Keratinocyte (primary cell): Measurements from ENCODE around the gene PLPPR1. TPM values are rescaled to one million over a fixed set of nuclear protein-coding genes. Genes with fewer than 3 reads are reported as not detected.

Experiments used
- DNase-seq: peaks from one replicate; pipeline ENCODE4 v3.0.0-alpha.2; 2011; ENCODE audit warnings: low read depth, missing footprints, low spot score
- FAIRE-seq: peaks from 2 replicates; lab custom pipeline; 2011; peaks lifted over from hg19 to GRCh38; lab: Jason Lieb, UNC
- H2AFZ ChIP-seq: 2 replicates; pipeline ENCODE4 v1.6.0; 2012; ENCODE audit warnings: low read length, control low read depth, inconsistent platforms; ENCODE audit not compliant: control insufficient read depth
- H3K27ac ChIP-seq: 2 replicates; pipeline ENCODE4 v1.5.1; 2011; ENCODE audit warnings: low read length; ENCODE audit not compliant: control insufficient read depth, insufficient read depth
- H3K27me3 ChIP-seq: 3 replicates; pipeline ENCODE4 v1.6.0; 2011; ENCODE audit warnings: low read length; ENCODE audit not compliant: control insufficient read depth, insufficient read depth; ENCODE audit errors: extremely low read depth
- H3K36me3 ChIP-seq, 2 experiments: 2 replicates in 1 of 2; 3 replicates in 1 of 2; pipeline ENCODE4 v1.5.1; 2011; ENCODE audit warnings: low read length in 2 of 2, mild to moderate bottlenecking in 1 of 2; ENCODE audit not compliant: control insufficient read depth in 2 of 2, insufficient read depth in 2 of 2; ENCODE audit errors: extremely low read depth in 1 of 2
- H3K4me1 ChIP-seq: 3 replicates; pipeline ENCODE4 v1.5.1; 2011; ENCODE audit warnings: low read length; ENCODE audit not compliant: control insufficient read depth, insufficient read depth; ENCODE audit errors: extremely low read depth
- H3K4me2 ChIP-seq: 3 replicates; pipeline ENCODE4 v1.6.0; 2011; ENCODE audit warnings: low read depth, low read length; ENCODE audit not compliant: control insufficient read depth, insufficient read depth; ENCODE audit errors: extremely low read depth
- H3K4me3 ChIP-seq, 3 experiments: fragments of 200-600 bp in 1 of 3; sonication (generic) in 1 of 3; 2 replicates in 2 of 3; 3 replicates in 1 of 3; pipeline ENCODE4 v1.5.1; 2011 to 2016; ENCODE audit warnings: low read length in 3 of 3, mild to moderate bottlenecking in 3 of 3, control low read depth in 2 of 3, inconsistent platforms in 1 of 3, low read depth in 1 of 3, mixed read lengths in 1 of 3, mixed run types in 1 of 3, moderate library complexity in 1 of 3; ENCODE audit not compliant: control insufficient read depth in 2 of 3, insufficient read depth in 2 of 3; ENCODE audit errors: extremely low read depth in 1 of 3
- H3K79me2 ChIP-seq: 2 replicates; pipeline ENCODE4 v1.6.0; 2012; ENCODE audit warnings: low read length; ENCODE audit not compliant: control insufficient read depth, insufficient read depth
- H3K9ac ChIP-seq: 3 replicates; pipeline ENCODE4 v1.6.0; 2011; ENCODE audit warnings: low read length; ENCODE audit not compliant: control insufficient read depth, insufficient read depth; ENCODE audit errors: extremely low read depth
- H3K9me1 ChIP-seq: 3 replicates; pipeline ENCODE4 v1.6.0; 2011; ENCODE audit warnings: low read length; ENCODE audit not compliant: control insufficient read depth, insufficient read depth; ENCODE audit errors: extremely low read depth
- H3K9me3 ChIP-seq: 2 replicates; pipeline ENCODE4 v1.5.1; 2012; ENCODE audit warnings: low read depth, low read length; ENCODE audit not compliant: control insufficient read depth
- H4K20me1 ChIP-seq: 3 replicates; pipeline ENCODE4 v1.6.0; 2011; ENCODE audit warnings: low read length; ENCODE audit not compliant: control insufficient read depth, insufficient read depth; ENCODE audit errors: extremely low read depth
- CTCF ChIP-seq, 3 experiments: IDR thresholded peaks in 1 of 3; conservative IDR thresholded peaks in 1 of 3; optimal IDR thresholded peaks in 1 of 3; 2 replicates in 2 of 3; 3 replicates in 1 of 3; pipeline versions ENCODE3 to v1.5.1; 2011; ENCODE audit warnings: low read length in 3 of 3, mild to moderate bottlenecking in 3 of 3, moderate library complexity in 2 of 3, control low read depth in 1 of 3, inconsistent platforms in 1 of 3; ENCODE audit not compliant: insufficient read depth in 2 of 3; ENCODE audit errors: extremely low read depth in 1 of 3
- EZH2 ChIP-seq: IDR thresholded peaks from one replicate; pipeline ENCODE4 v1.6.1; 2012; ENCODE audit warnings: inconsistent platforms, mild to moderate bottlenecking, low read length, moderate library complexity
- dilution Hi-C: fragments of 300-500 bp; cut with MboI; formaldehyde crosslinking; loops from one replicate; pipeline ENCODE4 v1.7.0; 2020; ENCODE audit warnings: low sequenced_read_pairs; ENCODE audit not compliant: extremely low pct_ligation_motif_present
- polyA plus RNA-seq, 5 experiments: library from polyadenylated mRNA; depleted of rRNA in 3 of 5; stranded (reverse) in 3 of 5; stranded (forward) in 1 of 5; unstranded in 1 of 5; fragments of >200 nt; gene quantifications; 1 replicate in 1 of 5; 2 replicates in 3 of 5; 3 replicates in 1 of 5; pipeline versions ENCODE4 v1.2.1 to v1.2.3, GENCODE V29; 2011 to 2012; ENCODE audit warnings: missing spikeins in 2 of 5, low read depth in 1 of 5, low replicate concordance in 1 of 5

Gene PLPPR1
- polyA plus RNA-seq, 1 donor (not counting 4 experiments of a cell fraction or from before 2014, with no cell fraction given), result not detected

- Histone ChIP-seq H3K79me2 (no peaks in the 10 kb centered on the region), H3K9ac (no peak overlapping the region), H3K4me3 (no peak overlapping the region), H3K9me3 (no peaks in the 10 kb centered on the region), H3K4me1 (no peaks in the 10 kb centered on the region), H3K9me1 (no peaks in the 10 kb centered on the region), H3K27ac (no peak overlapping the region), H3K27me3 (no peaks in the 10 kb centered on the region), H2AFZ (no peak overlapping the region), H4K20me1 (no peaks in the 10 kb centered on the region), H3K4me2 (no peak overlapping the region), H3K36me3 (no peaks in the 10 kb centered on the region)
- FAIRE-seq (no peak), DNase-seq (no peak)
- dilution Hi-C loops, result no loop called here
- no peak for TF ChIP-seq CTCF (optimal IDR thresholded peaks at IDR 0.05 in 1 of 3, IDR thresholded peaks at IDR 0.05 in 1 of 3, conservative IDR thresholded peaks at IDR 0.05 in 1 of 3; ENCODE audit: extremely low read depth in 1 of 3, insufficient read depth in 2 of 3, low read length in 3 of 3)
- no peak for TF ChIP-seq EZH2
Measured at GRCh38 chr9:101158361-101158760, 129.8 kb downstream of the PLPPR1 start.

GRCh38 chr9:101162231-101162630 lies 133.7 kb downstream of the PLPPR1 start:
- no peaks in the 10 kb centered on the region for H3K27me3 ChIP-seq
- dilution Hi-C loops, result no loop called here
- H3K79me2 ChIP-seq, result no peaks in the 10 kb centered on the region
- TF ChIP-seq EZH2, result no peak
- TF ChIP-seq CTCF (optimal IDR thresholded peaks at IDR 0.05 in 1 of 3, IDR thresholded peaks at IDR 0.05 in 1 of 3, conservative IDR thresholded peaks at IDR 0.05 in 1 of 3; ENCODE audit: extremely low read depth in 1 of 3, insufficient read depth in 2 of 3, low read length in 3 of 3), result no peak
- H4K20me1 ChIP-seq, result no peaks in the 10 kb centered on the region
- no peak overlapping the region for H3K27ac ChIP-seq
- no peaks in the 10 kb centered on the region for H3K9me3 ChIP-seq
- DNase-seq (no peak), FAIRE-seq (no peak)
- H2AFZ ChIP-seq, result no peak overlapping the region
- H3K36me3 ChIP-seq, result no peaks in the 10 kb centered on the region
- no peaks in the 10 kb centered on the region for H3K9me1 ChIP-seq
- no peaks in the 10 kb centered on the region for H3K4me1 ChIP-seq
- no peak overlapping the region for H3K4me2 ChIP-seq
- no peak overlapping the region for H3K4me3 ChIP-seq
- no peak overlapping the region for H3K9ac ChIP-seq
